ENCODE measurements around the gene VKORC1L1.
"Not testable (repeated sequence)": the region's sequence is repeated elsewhere in the genome, so short reads cannot be mapped to it uniquely, and the experiment has no call there.

VKORC1L1 gene

GRCh38 chr7:65888434-65889156 is 15.7 kb downstream of the VKORC1L1 start:
- not testable (repeated sequence) for DNase-seq

- not testable (repeated sequence) for DNase-seq
Observed at GRCh38 chr7:65889722-65890121, 16.8 kb downstream of the VKORC1L1 start.

GRCh38 chr7:65892161-65892560 is 19.3 kb downstream of the VKORC1L1 start:
- DNase-seq: no peak

- no peak for DNase-seq
Observed at GRCh38 chr7:65892835-65893234, 20.0 kb downstream of the VKORC1L1 start.

- no peak for DNase-seq
Observed at GRCh38 chr7:65896279-65896870, 23.5 kb downstream of the VKORC1L1 start.

GRCh38 chr7:65897289-65897688 is 24.4 kb downstream of the VKORC1L1 start:
- DNase-seq: not testable (repeated sequence)

GRCh38 chr7:65898677-65899447 is 26.0 kb downstream of the VKORC1L1 start:
- DNase-seq: not testable (repeated sequence)

- no peak for DNase-seq
Observed at GRCh38 chr7:65902306-65902705, 29.4 kb downstream of the VKORC1L1 start.

GRCh38 chr7:65907501-65908198 is 34.8 kb downstream of the VKORC1L1 start:
- no peak for DNase-seq

GRCh38 chr7:65910237-65910636 is 37.4 kb downstream of the VKORC1L1 start:
- DNase-seq: no peak

- DNase-seq: no peak
Observed at GRCh38 chr7:65912237-65912636, 39.4 kb downstream of the VKORC1L1 start.

- no peak for DNase-seq
Observed at GRCh38 chr7:65915921-65916657, 43.2 kb downstream of the VKORC1L1 start.

GRCh38 chr7:65923316-65923715 is 50.4 kb downstream of the VKORC1L1 start:
- no peak for DNase-seq

- DNase-seq: no peak
Observed at GRCh38 chr7:65924193-65924592, 51.3 kb downstream of the VKORC1L1 start.

GRCh38 chr7:65925040-65925439 is 52.2 kb downstream of the VKORC1L1 start:
- no peak for DNase-seq

- no peak for DNase-seq
Observed at GRCh38 chr7:65926588-65926987, 53.7 kb downstream of the VKORC1L1 start.

- no peak for DNase-seq
Observed at GRCh38 chr7:65927489-65928448, 54.9 kb downstream of the VKORC1L1 start.

- DNase-seq: no peak
Observed at GRCh38 chr7:65931685-65932084, 58.8 kb downstream of the VKORC1L1 start.

GRCh38 chr7:65937296-65937695 is 64.4 kb downstream of the VKORC1L1 start:
- DNase-seq: no peak

GRCh38 chr7:65938336-65938895 is 65.5 kb downstream of the VKORC1L1 start:
- no peak for DNase-seq

- DNase-seq: not testable (repeated sequence)
Observed at GRCh38 chr7:65945787-65946186, 72.9 kb downstream of the VKORC1L1 start.
